GM19328 (cell line): ENCODE data around the gene DPH3.
"Not testable (repeated sequence)": the region's sequence is repeated elsewhere in the genome, so short reads cannot be mapped to it uniquely, and the experiment has no call there.

Experiments
- ATAC-seq: cut with Tn5 transposase; IDR thresholded peaks from one replicate; pipeline ENCODE4 v1.9.1; 2021; ENCODE audit warnings: mild to moderate bottlenecking, moderate library complexity; ENCODE audit not compliant: unreplicated experiment

The DPH3 gene

GRCh38 chr3:16264708-16265454, at the start of gene DPH3, which contains the start of gene OXNAD1:
Gene DPH3 (minus strand): TSS chr3:16264943. CDS start chr3:16264876, 67 bp downstream.
Gene OXNAD1 (plus strand): TSS chr3:16265212. CDS start chr3:16270953, 5,741 bp downstream.
- ATAC-seq, result peak; percentile 99

GRCh38 chr3:16313886-16314645, 49.3 kb upstream of the DPH3 start:
- no peak for ATAC-seq

GRCh38 chr3:16311960-16312451, 47.3 kb upstream of the DPH3 start:
- ATAC-seq, result peak; percentile 44

- not testable (repeated sequence) for ATAC-seq
Observed at GRCh38 chr3:16310486-16310885, 45.7 kb upstream of the DPH3 start.

- peak; percentile 65 for ATAC-seq
Observed at GRCh38 chr3:16309558-16309957, 44.8 kb upstream of the DPH3 start.

- ATAC-seq, result no peak
Observed at GRCh38 chr3:16308727-16309126, 44.0 kb upstream of the DPH3 start.

- no peak for ATAC-seq
Observed at GRCh38 chr3:16307832-16308531, 43.2 kb upstream of the DPH3 start.

- no peak for ATAC-seq
Observed at GRCh38 chr3:16305111-16305541, 40.4 kb upstream of the DPH3 start.

- ATAC-seq, result no peak
Observed at GRCh38 chr3:16304061-16305010, 39.6 kb upstream of the DPH3 start.

GRCh38 chr3:16303037-16303575, 38.4 kb upstream of the DPH3 start:
- no peak for ATAC-seq

GRCh38 chr3:16302082-16302631, 37.4 kb upstream of the DPH3 start:
- ATAC-seq, result no peak

GRCh38 chr3:16301507-16301906, 36.8 kb upstream of the DPH3 start:
- no peak for ATAC-seq

GRCh38 chr3:16300881-16301359, 36.2 kb upstream of the DPH3 start:
- ATAC-seq, result no peak

GRCh38 chr3:16300307-16300706, 35.6 kb upstream of the DPH3 start:
- no peak for ATAC-seq

GRCh38 chr3:16299746-16300145, 35.0 kb upstream of the DPH3 start:
- ATAC-seq, result no peak

GRCh38 chr3:16298891-16299290, 34.1 kb upstream of the DPH3 start:
- ATAC-seq, result no peak

- no peak for ATAC-seq
Observed at GRCh38 chr3:16297997-16298885, 33.5 kb upstream of the DPH3 start.

- ATAC-seq, result no peak
Observed at GRCh38 chr3:16295298-16295890, 30.7 kb upstream of the DPH3 start.
